CD4-positive, alpha-beta T cell treated with Interleukin-4 for 4 hours (primary cell): Measurements from ENCODE around the gene APC2.
"Not testable (repeated sequence)": the region's sequence is repeated elsewhere in the genome, so short reads cannot be mapped to it uniquely, and the experiment has no call there.

ENCODE experiments used
- DNase-seq: peaks from one replicate; pipeline ENCODE4 v3.0.0-alpha.2; 2020

APC2 gene

GRCh38 chr19:1497578-1498235 lies 47.8 kb downstream of the APC2 start:
- DNase-seq: no peak

- not testable (repeated sequence) for DNase-seq
Observed at GRCh38 chr19:1499231-1499630, 49.3 kb downstream of the APC2 start.

GRCh38 chr19:1501200-1501595 lies 51.3 kb downstream of the APC2 start:
- no peak for DNase-seq

GRCh38 chr19:1502433-1503088 lies 52.6 kb downstream of the APC2 start:
- DNase-seq: no peak

- peak; percentile 30 for DNase-seq
Observed at GRCh38 chr19:1503089-1503924, 53.4 kb downstream of the APC2 start.

GRCh38 chr19:1503925-1504773 lies 54.2 kb downstream of the APC2 start:
- DNase-seq: no peak

GRCh38 chr19:1505012-1505411 lies 55.1 kb downstream of the APC2 start:
- no peak for DNase-seq

GRCh38 chr19:1505991-1506881 lies 56.3 kb downstream of the APC2 start:
- DNase-seq: no peak

- DNase-seq: no peak
Observed at GRCh38 chr19:1507192-1507660, 57.3 kb downstream of the APC2 start.

GRCh38 chr19:1507763-1508506 lies 58.0 kb downstream of the APC2 start:
- peak; percentile 93 for DNase-seq

- DNase-seq: no peak
Observed at GRCh38 chr19:1508507-1508856, 58.6 kb downstream of the APC2 start.

GRCh38 chr19:1509602-1510441 lies 59.9 kb downstream of the APC2 start:
- no peak for DNase-seq

- no peak for DNase-seq
Observed at GRCh38 chr19:1510442-1510806, 60.5 kb downstream of the APC2 start.

GRCh38 chr19:1510807-1511206 lies 60.9 kb downstream of the APC2 start:
- DNase-seq: no peak

- no peak for DNase-seq
Observed at GRCh38 chr19:1511318-1512317, 61.7 kb downstream of the APC2 start.

- DNase-seq: peak; percentile 37
Observed at GRCh38 chr19:1512671-1513498, 63.0 kb downstream of the APC2 start, which contains the start of gene ADAMTSL5. TSS of gene ADAMTSL5 (minus strand) at chr19:1513019. CDS start at chr19:1510943, 2,076 bp downstream.

GRCh38 chr19:1513499-1514294 lies 63.8 kb downstream of the APC2 start:
- DNase-seq: peak; percentile 52
